ENCODE measurements around the gene AURKA. TPM values are rescaled to one million over a fixed set of nuclear protein-coding genes. Genes with fewer than 3 reads are reported as not detected.

AURKA gene
- total and polyA plus RNA-seq, 2 of the 8 experiments (the other 6 are each of a cell fraction or from before 2014, with no cell fraction given): 45.8 to 84.8 TPM

DNA sequence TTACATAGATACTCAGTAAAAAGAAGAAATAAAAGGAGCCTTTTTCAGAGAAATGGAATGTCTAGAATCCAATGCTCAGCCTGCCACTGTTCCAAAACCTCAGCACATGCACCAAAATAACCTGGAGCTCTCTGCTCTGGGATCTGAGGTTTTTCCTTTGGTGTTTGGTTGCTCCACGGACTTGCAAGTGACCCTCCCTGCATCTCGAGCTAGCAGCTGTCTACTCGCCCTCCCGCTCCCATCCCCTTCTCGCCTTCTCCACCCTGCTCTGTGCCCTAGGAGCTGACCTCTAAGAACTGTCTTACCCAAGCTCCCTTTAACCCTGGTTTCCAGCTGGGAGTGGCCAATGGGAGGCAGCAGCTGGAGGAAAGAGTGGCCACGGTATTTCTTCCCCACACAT is 68.4 kb downstream of the AURKA start:
- H3K27me3 ChIP-seq (replicated peaks in 1 of 4; ENCODE audit: control insufficient read depth in 3 of 4, extremely low read depth in 1 of 4, insufficient read depth in 3 of 4, low read length in 3 of 4): no peaks in the 10 kb centered on the region
- FAIRE-seq: no peak
- no peak overlapping the region for H3K9ac ChIP-seq (replicated peaks in 1 of 4; ENCODE audit: extremely low read depth in 1 of 4, low read depth in 3 of 4, low read length in 3 of 4)
- CTCF ChIA-PET (ENCODE audit: partially characterized antibody): no interaction called here
- no peak overlapping the region for H2BK120ac ChIP-seq (replicated peaks; ENCODE audit: low read depth, low read length)
- H2AFZ ChIP-seq (ENCODE audit: low read length): no peak overlapping the region
- no peak overlapping the region for H2AK5ac ChIP-seq (ENCODE audit: low read depth, low read length)
- POLR2A ChIA-PET (ENCODE audit: partially characterized antibody): no interaction called here
- 63% methylated on average over 6 of the region's 6 CpGs; no CpG with 5 or more reads in 1 of the 2 experiments for WGBS, 2 experiments (ENCODE audit: extremely low coverage in 1 of 2, insufficient coverage in 1 of 2, insufficient read length in 1 of 2, insufficient replicate concordance in 2 of 2, low coverage in 1 of 2, low lambda C conversion rate in 2 of 2, missing lambda C conversion rate in 1 of 2)
- no peaks in the 10 kb centered on the region for H4K20me1 ChIP-seq (replicated peaks in 1 of 2; ENCODE audit: control insufficient read depth in 1 of 2, insufficient read depth in 2 of 2, low read length in 2 of 2)
- no peak overlapping the region for H3K27ac ChIP-seq (ENCODE audit: low read depth, low read length)
- H4K8ac ChIP-seq (ENCODE audit: extremely low read depth, insufficient read depth, low read length): no peak overlapping the region
- no peak overlapping the region for H4K5ac ChIP-seq (ENCODE audit: insufficient read length, low read depth, low read length)
- H2BK15ac ChIP-seq (ENCODE audit: low read length): no peak overlapping the region
- no peak overlapping the region for H3K18ac ChIP-seq (ENCODE audit: extremely low read depth, low read length)
- no peak for DNase-seq (ENCODE audit: low read depth in 1 of 2, low spot score in 2 of 2)
- no peak overlapping the region for H2BK5ac ChIP-seq (ENCODE audit: low read depth, low read length)
- no peak overlapping the region for H3K23ac ChIP-seq (ENCODE audit: insufficient read length)
- no peak overlapping the region for H3K4ac ChIP-seq (replicated peaks; ENCODE audit: insufficient read length, low read depth, low read length)
- H3K14ac ChIP-seq (ENCODE audit: insufficient read length): no peak overlapping the region
- H2BK20ac ChIP-seq (ENCODE audit: low read length): no peak overlapping the region
- H3K9me3 ChIP-seq (ENCODE audit: insufficient read depth in 2 of 2, low read depth in 1 of 2, low read length in 1 of 2): peaks cover 43 to 61% of the 10 kb centered on the region in 2 experiments
- no peaks in the 10 kb centered on the region for H3K79me2 ChIP-seq (ENCODE audit: control insufficient read depth in 1 of 2, insufficient read depth in 2 of 2, low read length in 2 of 2)
- H3K4me1 ChIP-seq (replicated peaks in 1 of 4; ENCODE audit: control insufficient read depth in 3 of 4, insufficient read depth in 4 of 4, low read length in 3 of 4): no peaks in the 10 kb centered on the region
- no peak overlapping the region for H3K4me3 ChIP-seq (ENCODE audit: extremely low read depth in 1 of 4, insufficient read depth in 2 of 4, low read depth in 3 of 4, low read length in 4 of 4)
- no peak overlapping the region for H2BK12ac ChIP-seq (ENCODE audit: low read depth, low read length)
- H3K36me3 ChIP-seq (ENCODE audit: control insufficient read depth in 2 of 4, insufficient read depth in 4 of 4, low read length in 3 of 4): no peaks in the 10 kb centered on the region
- H3K23me2 ChIP-seq (ENCODE audit: low read depth, low read length): no peaks in the 10 kb centered on the region
- H3K79me1 ChIP-seq (ENCODE audit: low read depth, low read length): no peaks in the 10 kb centered on the region
- H4K91ac ChIP-seq (replicated peaks; ENCODE audit: insufficient read length, low read length): no peak overlapping the region
- no peak overlapping the region for H3K4me2 ChIP-seq (ENCODE audit: insufficient read depth in 1 of 2, low read depth in 2 of 2, low read length in 2 of 2)
- H3K56ac ChIP-seq (replicated peaks; ENCODE audit: insufficient read length, low read depth, low read length): no peak overlapping the region
- TF ChIP-seq JUN (IDR thresholded peaks at IDR 0.05; ENCODE audit: low read depth, low read length) (no peak), TAF7 (optimal IDR thresholded peaks at IDR 0.05; ENCODE audit: borderline replicate concordance, low read depth, low read length) (no peak), ASH2L (IDR thresholded peaks at IDR 0.05; ENCODE audit: low read length) (no peak), YY1 (IDR thresholded peaks at IDR 0.05; ENCODE audit: low read depth, low read length) (no peak), GABPA (IDR thresholded peaks at IDR 0.05; ENCODE audit: borderline replicate concordance, insufficient read depth, low read length) (no peak), SIX5 (IDR thresholded peaks at IDR 0.05; ENCODE audit: low read depth, low read length) (no peak), NANOG (IDR thresholded peaks at IDR 0.05; ENCODE audit: insufficient read depth, low read depth, low read length, poor library complexity, severe bottlenecking) (no peak), RAD21 (IDR thresholded peaks at IDR 0.05 in 1 of 2, conservative IDR thresholded peaks at IDR 0.05 in 1 of 2; ENCODE audit: low read depth in 2 of 2, low read length in 2 of 2) (no peak), TCF12 (IDR thresholded peaks at IDR 0.05; ENCODE audit: low read depth, low read length) (no peak), PHF8 (conservative IDR thresholded peaks at IDR 0.05; ENCODE audit: low read depth, low read length) (no peak), CBX5 (IDR thresholded peaks at IDR 0.05; ENCODE audit: low read depth, low read length) (no peak), CHD1 (IDR thresholded peaks at IDR 0.05; ENCODE audit: low read depth, low read length) (no peak)

Data from H1 (cell line).